Peyer's patch (tissue), 4 donors: ENCODE results near the gene ODC1.

ENCODE experiments used
- POLR2A ChIP-seq, 2 donors: fragments of 450-650 bp; IDR thresholded peaks; one replicate each; pipeline ENCODE4 v1.5.1; 2017; ENCODE audit warnings: antibody characterized with exemption in 2 of 2, mild to moderate bottlenecking in 2 of 2, moderate library complexity in 2 of 2
- TF ChIP-seq, protein P1 (sequence below), 6 experiments: fragments of 450-650 bp in 4 of 6; fragments of 200-600 bp in 2 of 6; sonication (generic) in 1 of 6; IDR thresholded peaks; one replicate each; pipeline ENCODE4 v1.5.1; 2017 to 2019; ENCODE audit warnings: antibody characterized with exemption in 6 of 6, mild to moderate bottlenecking in 3 of 6, moderate library complexity in 1 of 6

- TF ChIP-seq, protein P1, sequence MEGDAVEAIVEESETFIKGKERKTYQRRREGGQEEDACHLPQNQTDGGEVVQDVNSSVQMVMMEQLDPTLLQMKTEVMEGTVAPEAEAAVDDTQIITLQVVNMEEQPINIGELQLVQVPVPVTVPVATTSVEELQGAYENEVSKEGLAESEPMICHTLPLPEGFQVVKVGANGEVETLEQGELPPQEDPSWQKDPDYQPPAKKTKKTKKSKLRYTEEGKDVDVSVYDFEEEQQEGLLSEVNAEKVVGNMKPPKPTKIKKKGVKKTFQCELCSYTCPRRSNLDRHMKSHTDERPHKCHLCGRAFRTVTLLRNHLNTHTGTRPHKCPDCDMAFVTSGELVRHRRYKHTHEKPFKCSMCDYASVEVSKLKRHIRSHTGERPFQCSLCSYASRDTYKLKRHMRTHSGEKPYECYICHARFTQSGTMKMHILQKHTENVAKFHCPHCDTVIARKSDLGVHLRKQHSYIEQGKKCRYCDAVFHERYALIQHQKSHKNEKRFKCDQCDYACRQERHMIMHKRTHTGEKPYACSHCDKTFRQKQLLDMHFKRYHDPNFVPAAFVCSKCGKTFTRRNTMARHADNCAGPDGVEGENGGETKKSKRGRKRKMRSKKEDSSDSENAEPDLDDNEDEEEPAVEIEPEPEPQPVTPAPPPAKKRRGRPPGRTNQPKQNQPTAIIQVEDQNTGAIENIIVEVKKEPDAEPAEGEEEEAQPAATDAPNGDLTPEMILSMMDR (IDR thresholded peaks at IDR 0.05), result peak in 1 of 6 experiments; percentile 7
- no peak for TF ChIP-seq POLR2A (IDR thresholded peaks at IDR 0.05)
Observed at GRCh38 chr2:10431797-10432196, 16.3 kb downstream of the ODC1 start.
